OCI-LY1 (cell line): ENCODE data around the gene FAAP100.

Experiments used
- H2AFZ ChIP-seq: fragments of 200-600 bp; sonication (generic), shearing (Covaris generic); 2 replicates; pipeline ENCODE4 v1.6.0; 2014; ENCODE audit warnings: antibody characterized with exemption, mild to moderate bottlenecking, low read length
- H3F3A ChIP-seq: fragments of 200-600 bp; sonication (generic), shearing (Covaris generic); 2 replicates; pipeline ENCODE4 v1.6.0; 2014; ENCODE audit warnings: mild to moderate bottlenecking, antibody characterized with exemption, low read length, moderate library complexity; ENCODE audit not compliant: insufficient read depth
- H3K27ac ChIP-seq: fragments of 200-600 bp; sonication (generic); 2 replicates; pipeline ENCODE4 v1.5.1; 2014; ENCODE audit warnings: low read length, mixed run types, mild to moderate bottlenecking, low read depth; ENCODE audit not compliant: poor library complexity, severe bottlenecking
- H3K27me3 ChIP-seq: fragments of 200-600 bp; sonication (generic); 2 replicates; pipeline ENCODE4 v1.6.0; 2014; ENCODE audit warnings: antibody characterized with exemption, mild to moderate bottlenecking, low read length, moderate library complexity; ENCODE audit not compliant: insufficient read depth
- H3K36me3 ChIP-seq: fragments of 200-600 bp; sonication (generic); 2 replicates; pipeline ENCODE4 v1.6.1; 2014; ENCODE audit warnings: mild to moderate bottlenecking, antibody characterized with exemption, low read length, moderate library complexity, mixed read lengths; ENCODE audit not compliant: insufficient read depth
- H3K4me1 ChIP-seq: fragments of 200-600 bp; sonication (generic); 2 replicates; pipeline ENCODE4 v1.5.1; 2014; ENCODE audit warnings: mild to moderate bottlenecking, low read length, moderate library complexity; ENCODE audit not compliant: insufficient read depth, severe bottlenecking
- H3K4me2 ChIP-seq: fragments of 200-600 bp; sonication (generic), shearing (Covaris generic); 2 replicates; pipeline ENCODE4 v1.6.1; 2014; ENCODE audit warnings: low read length
- H3K4me3 ChIP-seq: fragments of 200-600 bp; sonication (generic); 2 replicates; pipeline ENCODE4 v1.5.1; 2014; ENCODE audit warnings: low read length, low read depth, mild to moderate bottlenecking, mixed read lengths; ENCODE audit not compliant: poor library complexity, severe bottlenecking
- H3K79me2 ChIP-seq: fragments of 200-600 bp; shearing (Covaris generic); 2 replicates; pipeline ENCODE4 v1.6.1; 2016; ENCODE audit warnings: mixed run types, low read length, mixed read lengths; ENCODE audit not compliant: insufficient read depth
- H3K9ac ChIP-seq: fragments of 200-600 bp; sonication (generic), shearing (Covaris generic); 2 replicates; pipeline ENCODE4 v1.6.1; 2014; ENCODE audit warnings: mild to moderate bottlenecking, low read length, mixed read lengths
- H3K9me2 ChIP-seq: fragments of 200-600 bp; sonication (generic), shearing (Covaris generic); 2 replicates; pipeline ENCODE4 v1.6.1; 2014; ENCODE audit warnings: low read depth, mild to moderate bottlenecking, low read length, mixed read lengths
- H3K9me3 ChIP-seq: fragments of 200-600 bp; shearing (Covaris generic); 2 replicates; pipeline ENCODE4 v1.6.1; 2014; ENCODE audit warnings: low read length, mixed read lengths
- H4K20me1 ChIP-seq: fragments of 200-600 bp; sonication (generic), shearing (Covaris generic); 2 replicates; pipeline ENCODE4 v1.6.0; 2016; ENCODE audit warnings: mild to moderate bottlenecking, low read length; ENCODE audit not compliant: insufficient read depth
- EZH2 ChIP-seq: fragments of 200-600 bp; sonication (generic), shearing (Covaris generic); IDR thresholded peaks from 2 replicates; pipeline ENCODE4 v1.8.0; 2017; ENCODE audit warnings: borderline replicate concordance, mixed run types, mild to moderate bottlenecking, antibody characterized with exemption, low read length, moderate library complexity, mixed read lengths
- TF ChIP-seq, protein P1 (sequence below): fragments of 200-600 bp; sonication (generic), shearing (Covaris generic); IDR thresholded peaks from 2 replicates; pipeline ENCODE4 v1.5.1; 2017; ENCODE audit warnings: mild to moderate bottlenecking, antibody characterized with exemption, low read length, moderate library complexity, mixed read lengths

The FAAP100 gene

DNA sequence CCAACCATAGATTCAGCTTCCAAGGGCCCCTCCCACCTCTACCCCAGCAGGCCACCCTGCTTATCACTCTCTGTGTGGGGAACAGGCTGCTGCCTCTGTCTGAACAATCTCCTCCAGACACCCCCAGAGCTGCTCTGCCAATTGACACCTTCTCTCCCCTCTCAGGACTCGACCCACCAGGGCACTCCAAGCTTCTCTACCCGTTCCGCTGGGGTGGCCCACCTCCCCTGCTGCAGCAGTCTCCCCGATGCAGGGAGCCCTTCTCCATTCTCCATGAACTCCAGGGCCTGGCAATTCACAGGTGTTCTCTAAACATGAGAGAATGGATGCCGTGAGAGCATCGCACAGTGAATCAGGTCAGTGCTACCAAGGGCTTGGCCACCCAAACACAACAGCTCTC lies 28.3 kb upstream of the FAAP100 start:
- Histone ChIP-seq H3K27me3 (no peaks in the 10 kb centered on the region), H3K4me3 (no peak overlapping the region), H3K4me1 (no peaks in the 10 kb centered on the region), H4K20me1 (no peaks in the 10 kb centered on the region), H3K9me3 (no peaks in the 10 kb centered on the region), H3K9me2 (no peaks in the 10 kb centered on the region), H3K9ac (no peak overlapping the region), H3K36me3 (peaks cover 92% of the 10 kb centered on the region), H3K27ac (no peak overlapping the region), H2AFZ (no peak overlapping the region), H3K4me2 (no peak overlapping the region), H3F3A (no peaks in the 10 kb centered on the region), H3K79me2 (no peaks in the 10 kb centered on the region)
- TF ChIP-seq, protein P1, sequence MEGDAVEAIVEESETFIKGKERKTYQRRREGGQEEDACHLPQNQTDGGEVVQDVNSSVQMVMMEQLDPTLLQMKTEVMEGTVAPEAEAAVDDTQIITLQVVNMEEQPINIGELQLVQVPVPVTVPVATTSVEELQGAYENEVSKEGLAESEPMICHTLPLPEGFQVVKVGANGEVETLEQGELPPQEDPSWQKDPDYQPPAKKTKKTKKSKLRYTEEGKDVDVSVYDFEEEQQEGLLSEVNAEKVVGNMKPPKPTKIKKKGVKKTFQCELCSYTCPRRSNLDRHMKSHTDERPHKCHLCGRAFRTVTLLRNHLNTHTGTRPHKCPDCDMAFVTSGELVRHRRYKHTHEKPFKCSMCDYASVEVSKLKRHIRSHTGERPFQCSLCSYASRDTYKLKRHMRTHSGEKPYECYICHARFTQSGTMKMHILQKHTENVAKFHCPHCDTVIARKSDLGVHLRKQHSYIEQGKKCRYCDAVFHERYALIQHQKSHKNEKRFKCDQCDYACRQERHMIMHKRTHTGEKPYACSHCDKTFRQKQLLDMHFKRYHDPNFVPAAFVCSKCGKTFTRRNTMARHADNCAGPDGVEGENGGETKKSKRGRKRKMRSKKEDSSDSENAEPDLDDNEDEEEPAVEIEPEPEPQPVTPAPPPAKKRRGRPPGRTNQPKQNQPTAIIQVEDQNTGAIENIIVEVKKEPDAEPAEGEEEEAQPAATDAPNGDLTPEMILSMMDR = no peak
- TF ChIP-seq EZH2 = no peak

GRCh38 chr17:81579821-81580321 lies 27.7 kb upstream of the FAAP100 start:
- H3K36me3 ChIP-seq = peaks cover 90% of the 10 kb centered on the region
- H3F3A ChIP-seq = no peaks in the 10 kb centered on the region
- no peaks in the 10 kb centered on the region for H3K9me2 ChIP-seq
- H3K4me2 ChIP-seq = no peak overlapping the region
- no peaks in the 10 kb centered on the region for H3K4me1 ChIP-seq
- H3K27ac ChIP-seq = no peak overlapping the region
- no peak for TF ChIP-seq EZH2
- TF ChIP-seq, protein P1 = no peak
- no peak overlapping the region for H2AFZ ChIP-seq
- H3K27me3 ChIP-seq = no peaks in the 10 kb centered on the region
- H3K79me2 ChIP-seq = no peaks in the 10 kb centered on the region
- no peaks in the 10 kb centered on the region for H3K9me3 ChIP-seq
- no peaks in the 10 kb centered on the region for H4K20me1 ChIP-seq
- no peak overlapping the region for H3K4me3 ChIP-seq
- no peak overlapping the region for H3K9ac ChIP-seq

DNA sequence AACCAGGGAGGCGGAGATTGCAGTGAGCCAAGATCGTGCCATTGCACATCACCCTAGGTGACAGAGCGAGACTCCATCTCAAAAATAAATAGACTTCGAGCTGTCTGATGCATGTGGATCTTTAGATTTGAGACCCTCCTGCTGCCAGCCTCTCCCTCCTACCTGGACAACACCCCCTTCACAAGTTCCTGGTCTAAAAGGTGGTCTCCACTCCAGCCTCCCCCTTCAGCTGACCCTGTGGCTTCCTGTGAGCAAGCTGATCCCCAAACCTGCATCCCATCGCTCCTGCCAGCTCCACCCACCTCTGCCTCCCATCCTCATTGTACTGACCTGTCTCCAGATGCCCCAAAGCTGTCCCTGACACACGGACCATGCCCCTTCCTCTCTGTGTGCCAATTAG lies 27.1 kb upstream of the FAAP100 start:
- Histone ChIP-seq H3K4me2 (no peak overlapping the region), H3K4me1 (no peaks in the 10 kb centered on the region), H3F3A (no peaks in the 10 kb centered on the region), H2AFZ (no peak overlapping the region), H3K4me3 (no peak overlapping the region), H4K20me1 (no peaks in the 10 kb centered on the region), H3K27me3 (no peaks in the 10 kb centered on the region), H3K79me2 (no peaks in the 10 kb centered on the region), H3K36me3 (peaks cover 90% of the 10 kb centered on the region), H3K9ac (no peak overlapping the region), H3K9me3 (no peaks in the 10 kb centered on the region), H3K27ac (no peak overlapping the region), H3K9me2 (no peaks in the 10 kb centered on the region)
- TF ChIP-seq, protein P1 = no peak
- TF ChIP-seq EZH2 = no peak
